NCI-H1436 treated with DMSO at 0.1 percent for 48 hours (cell line): ENCODE measurements around the gene SYT14.
"Not testable (repeated sequence)": the region's sequence is repeated elsewhere in the genome, so short reads cannot be mapped to it uniquely, and the experiment has no call there.

Experiments
- DNase-seq: peaks from one replicate; lab custom pipeline; 2025; lab: John Stamatoyannopoulos, UW

Gene SYT14

GRCh38 chr1:209936125-209936524, 1.9 kb upstream of the SYT14 start:
- DNase-seq = no peak

- no peak for DNase-seq
These were observed 7.4 kb downstream of the SYT14 start for GRCh38 chr1:209945377-209945776.

- DNase-seq = no peak
These were observed 10.1 kb downstream of the SYT14 start for GRCh38 chr1:209948155-209948554.

GRCh38 chr1:209956116-209956515, 18.1 kb downstream of the SYT14 start:
- no peak for DNase-seq

- no peak for DNase-seq
These were observed 21.6 kb downstream of the SYT14 start for GRCh38 chr1:209959623-209960022.

- no peak for DNase-seq
These were observed 22.9 kb downstream of the SYT14 start for GRCh38 chr1:209960926-209961325.

- no peak for DNase-seq
These were observed 24.4 kb downstream of the SYT14 start for GRCh38 chr1:209962388-209962787.

GRCh38 chr1:209962856-209963255, 24.8 kb downstream of the SYT14 start:
- DNase-seq = no peak

- DNase-seq = no peak
These were observed 28.0 kb downstream of the SYT14 start for GRCh38 chr1:209965996-209966395.

GRCh38 chr1:209978721-209979120, 40.7 kb downstream of the SYT14 start:
- not testable (repeated sequence) for DNase-seq

- no peak for DNase-seq
These were observed 45.9 kb downstream of the SYT14 start for GRCh38 chr1:209983953-209984352.

GRCh38 chr1:209985002-209985401, 47.0 kb downstream of the SYT14 start:
- no peak for DNase-seq

- no peak for DNase-seq
These were observed 50.7 kb downstream of the SYT14 start for GRCh38 chr1:209988706-209989105.

GRCh38 chr1:209989525-209989924, 51.5 kb downstream of the SYT14 start:
- no peak for DNase-seq

GRCh38 chr1:209993061-209993830, 55.2 kb downstream of the SYT14 start:
- no peak for DNase-seq

- DNase-seq = no peak
These were observed 58.3 kb downstream of the SYT14 start for GRCh38 chr1:209996348-209996747.

- no peak for DNase-seq
These were observed 61.0 kb downstream of the SYT14 start for GRCh38 chr1:209999005-209999404.

GRCh38 chr1:210001751-210002150, 63.7 kb downstream of the SYT14 start:
- no peak for DNase-seq

- DNase-seq = no peak
These were observed 65.5 kb downstream of the SYT14 start for GRCh38 chr1:210003501-210003900.

GRCh38 chr1:210010161-210010560, 72.1 kb downstream of the SYT14 start:
- no peak for DNase-seq

GRCh38 chr1:210021145-210021860, 83.3 kb downstream of the SYT14 start:
- DNase-seq = no peak

- DNase-seq = no peak
These were observed 84.0 kb downstream of the SYT14 start for GRCh38 chr1:210022044-210022443.

GRCh38 chr1:210024282-210024681, 86.3 kb downstream of the SYT14 start:
- no peak for DNase-seq

GRCh38 chr1:210024996-210025395, 87.0 kb downstream of the SYT14 start:
- no peak for DNase-seq
